HG03025 (cell line): Measurements from ENCODE around the gene GTF3C1.

Experiments
- ATAC-seq: cut with Tn5 transposase; IDR thresholded peaks from one replicate; pipeline ENCODE4 v1.9.1; 2021; ENCODE audit warnings: mild to moderate bottlenecking, moderate library complexity; ENCODE audit not compliant: unreplicated experiment, low FRiP score

Gene GTF3C1

GRCh38 chr16:27491894-27492587 lies 57.7 kb downstream of the GTF3C1 start:
- ATAC-seq = no peak

GRCh38 chr16:27489906-27490305 lies 59.8 kb downstream of the GTF3C1 start:
- no peak for ATAC-seq

GRCh38 chr16:27489421-27489820 lies 60.3 kb downstream of the GTF3C1 start:
- no peak for ATAC-seq

- no peak for ATAC-seq
Observed at GRCh38 chr16:27486760-27487159, 63.0 kb downstream of the GTF3C1 start.

- ATAC-seq = no peak
Observed at GRCh38 chr16:27486344-27486743, 63.4 kb downstream of the GTF3C1 start.

- no peak for ATAC-seq
Observed at GRCh38 chr16:27485811-27486210, 63.9 kb downstream of the GTF3C1 start.

- no peak for ATAC-seq
Observed at GRCh38 chr16:27485126-27485525, 64.6 kb downstream of the GTF3C1 start.

GRCh38 chr16:27483624-27484023 lies 66.1 kb downstream of the GTF3C1 start:
- ATAC-seq = no peak

- ATAC-seq = no peak
Observed at GRCh38 chr16:27483088-27483437, 66.7 kb downstream of the GTF3C1 start.

GRCh38 chr16:27482397-27483087 lies 67.2 kb downstream of the GTF3C1 start:
- no peak for ATAC-seq

GRCh38 chr16:27481282-27481934 lies 68.3 kb downstream of the GTF3C1 start:
- no peak for ATAC-seq

- no peak for ATAC-seq
Observed at GRCh38 chr16:27480761-27481160, 69.0 kb downstream of the GTF3C1 start.

- no peak for ATAC-seq
Observed at GRCh38 chr16:27476240-27476639, 73.5 kb downstream of the GTF3C1 start.

GRCh38 chr16:27475561-27475960 lies 74.2 kb downstream of the GTF3C1 start:
- ATAC-seq = no peak

- ATAC-seq = no peak
Observed at GRCh38 chr16:27474921-27475320, 74.8 kb downstream of the GTF3C1 start.

GRCh38 chr16:27474041-27474440 lies 75.7 kb downstream of the GTF3C1 start:
- ATAC-seq = no peak

- no peak for ATAC-seq
Observed at GRCh38 chr16:27473101-27473900, 76.4 kb downstream of the GTF3C1 start.

- no peak for ATAC-seq
Observed at GRCh38 chr16:27472091-27473020, 77.4 kb downstream of the GTF3C1 start.

- ATAC-seq = no peak
Observed at GRCh38 chr16:27471661-27472060, 78.1 kb downstream of the GTF3C1 start.
